ENCODE data around the gene PTPN7. TPM values are rescaled to one million over a fixed set of nuclear protein-coding genes. Genes with fewer than 3 reads are reported as not detected.
A peak's percentile ranks its signal among the peaks of the same experiment; 100 is the strongest.

PTPN7 gene
- polyA plus RNA-seq, 1 donor (not counting 4 experiments of a cell fraction or from before 2014, with no cell fraction given) = 0.10 TPM

GRCh38 chr1:202207292-202207691 is 46.9 kb upstream of the PTPN7 start:
- H3K4me2 ChIP-seq (ENCODE audit: control insufficient read depth, extremely low read depth, insufficient read depth, low read depth, low read length) = no peak overlapping the region
- DNase-seq (ENCODE audit: low read depth, low spot score) (no peak), FAIRE-seq (no peak)

GRCh38 chr1:202205523-202206190 is 45.3 kb upstream of the PTPN7 start:
- no peak for FAIRE-seq
- H3K9ac ChIP-seq (ENCODE audit: control insufficient read depth, extremely low read depth, insufficient read depth, low read length) = no peak overlapping the region

More at GRCh38 chr1:202207292-202207691, 46.9 kb upstream of the PTPN7 start:
- no peak overlapping the region for H3K27ac ChIP-seq (ENCODE audit: control insufficient read depth, insufficient read depth, low read length)
- H3K79me2 ChIP-seq (ENCODE audit: control insufficient read depth, insufficient read depth, low read length) = no peaks in the 10 kb centered on the region
- no peak overlapping the region for H2AFZ ChIP-seq (ENCODE audit: control insufficient read depth, low read length)
- H3K4me1 ChIP-seq (ENCODE audit: control insufficient read depth, extremely low read depth, insufficient read depth, low read length) = peaks cover 4% of the 10 kb centered on the region
- TF ChIP-seq CTCF (optimal IDR thresholded peaks at IDR 0.05 in 1 of 3, IDR thresholded peaks at IDR 0.05 in 1 of 3, conservative IDR thresholded peaks at IDR 0.05 in 1 of 3; ENCODE audit: extremely low read depth in 1 of 3, insufficient read depth in 2 of 3, low read length in 3 of 3) = peak in 1 of 3 experiments; percentile 15
- TF ChIP-seq EZH2 (IDR thresholded peaks at IDR 0.05; ENCODE audit: low read length) = no peak
- dilution Hi-C loops (cut with MboI; ENCODE audit: extremely low pct_ligation_motif_present, low sequenced_read_pairs) = no loop called here
- H3K4me3 ChIP-seq (ENCODE audit: control insufficient read depth in 2 of 3, extremely low read depth in 1 of 3, insufficient read depth in 2 of 3, low read depth in 1 of 3, low read length in 3 of 3) = no peak overlapping the region
- H3K9me3 ChIP-seq (ENCODE audit: control insufficient read depth, low read depth, low read length) = no peaks in the 10 kb centered on the region
- H3K9ac ChIP-seq (ENCODE audit: control insufficient read depth, extremely low read depth, insufficient read depth, low read length) = no peak overlapping the region
- H3K36me3 ChIP-seq (ENCODE audit: control insufficient read depth in 2 of 2, extremely low read depth in 1 of 2, insufficient read depth in 2 of 2, low read length in 2 of 2) = no peaks in the 10 kb centered on the region
- H3K27me3 ChIP-seq (ENCODE audit: control insufficient read depth, extremely low read depth, insufficient read depth, low read length) = no peaks in the 10 kb centered on the region
- no peaks in the 10 kb centered on the region for H3K9me1 ChIP-seq (ENCODE audit: control insufficient read depth, extremely low read depth, insufficient read depth, low read length)
- no peaks in the 10 kb centered on the region for H4K20me1 ChIP-seq (ENCODE audit: control insufficient read depth, extremely low read depth, insufficient read depth, low read length)

More at GRCh38 chr1:202205523-202206190, 45.3 kb upstream of the PTPN7 start:
- H3K27me3 ChIP-seq (ENCODE audit: control insufficient read depth, extremely low read depth, insufficient read depth, low read length) = no peaks in the 10 kb centered on the region
- H3K4me2 ChIP-seq (ENCODE audit: control insufficient read depth, extremely low read depth, insufficient read depth, low read depth, low read length) = no peak overlapping the region
- no peaks in the 10 kb centered on the region for H3K36me3 ChIP-seq (ENCODE audit: control insufficient read depth in 2 of 2, extremely low read depth in 1 of 2, insufficient read depth in 2 of 2, low read length in 2 of 2)
- no peak for DNase-seq (ENCODE audit: low read depth, low spot score)
- no peak overlapping the region for H3K27ac ChIP-seq (ENCODE audit: control insufficient read depth, insufficient read depth, low read length)
- no peak overlapping the region for H3K4me3 ChIP-seq (ENCODE audit: control insufficient read depth in 2 of 3, extremely low read depth in 1 of 3, insufficient read depth in 2 of 3, low read depth in 1 of 3, low read length in 3 of 3)
- no peaks in the 10 kb centered on the region for H3K79me2 ChIP-seq (ENCODE audit: control insufficient read depth, insufficient read depth, low read length)
- no peaks in the 10 kb centered on the region for H3K9me1 ChIP-seq (ENCODE audit: control insufficient read depth, extremely low read depth, insufficient read depth, low read length)
- peak; percentile 37 to 65 (median 45) for TF ChIP-seq CTCF (optimal IDR thresholded peaks at IDR 0.05 in 1 of 3, IDR thresholded peaks at IDR 0.05 in 1 of 3, conservative IDR thresholded peaks at IDR 0.05 in 1 of 3; ENCODE audit: extremely low read depth in 1 of 3, insufficient read depth in 2 of 3, low read length in 3 of 3)
- no peak for TF ChIP-seq EZH2 (IDR thresholded peaks at IDR 0.05; ENCODE audit: low read length)
- peaks cover 6% of the 10 kb centered on the region for H3K4me1 ChIP-seq (ENCODE audit: control insufficient read depth, extremely low read depth, insufficient read depth, low read length)
- dilution Hi-C loops (cut with MboI; ENCODE audit: extremely low pct_ligation_motif_present, low sequenced_read_pairs) = no loop called here
- no peaks in the 10 kb centered on the region for H3K9me3 ChIP-seq (ENCODE audit: control insufficient read depth, low read depth, low read length)
- H4K20me1 ChIP-seq (ENCODE audit: control insufficient read depth, extremely low read depth, insufficient read depth, low read length) = no peaks in the 10 kb centered on the region
- H2AFZ ChIP-seq (ENCODE audit: control insufficient read depth, low read length) = no peak overlapping the region
